HuH-7.5 (cell line): Measurements from ENCODE around the gene SYT2.
"Not testable (repeated sequence)": the region's sequence is repeated elsewhere in the genome, so short reads cannot be mapped to it uniquely, and the experiment has no call there.

Experiments
- DNase-seq: peaks from one replicate; pipeline ENCODE4 v3.0.0; 2011; ENCODE audit warnings: low spot score

Gene SYT2

GRCh38 chr1:202642619-202643291, 67.5 kb downstream of the SYT2 start:
- DNase-seq: no peak

- DNase-seq: no peak
Measured at GRCh38 chr1:202642212-202642611, 68.0 kb downstream of the SYT2 start.

- DNase-seq: no peak
Measured at GRCh38 chr1:202639500-202639899, 70.8 kb downstream of the SYT2 start.

GRCh38 chr1:202638701-202639305, 71.5 kb downstream of the SYT2 start:
- DNase-seq: not testable (repeated sequence)

- no peak for DNase-seq
Measured at GRCh38 chr1:202638019-202638700, 72.1 kb downstream of the SYT2 start.

GRCh38 chr1:202637321-202638018, 72.8 kb downstream of the SYT2 start:
- not testable (repeated sequence) for DNase-seq

GRCh38 chr1:202636171-202636570, 74.1 kb downstream of the SYT2 start:
- not testable (repeated sequence) for DNase-seq

- DNase-seq: no peak
Measured at GRCh38 chr1:202632241-202632640, 78.0 kb downstream of the SYT2 start.

GRCh38 chr1:202631076-202631923, 79.0 kb downstream of the SYT2 start:
- no peak for DNase-seq

- DNase-seq: no peak
Measured at GRCh38 chr1:202630541-202630940, 79.7 kb downstream of the SYT2 start.

GRCh38 chr1:202630096-202630495, 80.2 kb downstream of the SYT2 start:
- not testable (repeated sequence) for DNase-seq

- DNase-seq: not testable (repeated sequence)
Measured at GRCh38 chr1:202629257-202629811, 80.9 kb downstream of the SYT2 start.

- DNase-seq: no peak
Measured at GRCh38 chr1:202628646-202629215, 81.5 kb downstream of the SYT2 start.

GRCh38 chr1:202627841-202628565, 82.3 kb downstream of the SYT2 start:
- DNase-seq: no peak

- DNase-seq: not testable (repeated sequence)
Measured at GRCh38 chr1:202627036-202627435, 83.2 kb downstream of the SYT2 start.

- peak; percentile 86 for DNase-seq
Measured at GRCh38 chr1:202625416-202626360, 84.6 kb downstream of the SYT2 start.

GRCh38 chr1:202624781-202625108, 85.5 kb downstream of the SYT2 start:
- no peak for DNase-seq

GRCh38 chr1:202624088-202624780, 86.0 kb downstream of the SYT2 start:
- DNase-seq: no peak

GRCh38 chr1:202623476-202623875, 86.8 kb downstream of the SYT2 start:
- not testable (repeated sequence) for DNase-seq
